ENCODE data around the gene RNF213.

DNA sequence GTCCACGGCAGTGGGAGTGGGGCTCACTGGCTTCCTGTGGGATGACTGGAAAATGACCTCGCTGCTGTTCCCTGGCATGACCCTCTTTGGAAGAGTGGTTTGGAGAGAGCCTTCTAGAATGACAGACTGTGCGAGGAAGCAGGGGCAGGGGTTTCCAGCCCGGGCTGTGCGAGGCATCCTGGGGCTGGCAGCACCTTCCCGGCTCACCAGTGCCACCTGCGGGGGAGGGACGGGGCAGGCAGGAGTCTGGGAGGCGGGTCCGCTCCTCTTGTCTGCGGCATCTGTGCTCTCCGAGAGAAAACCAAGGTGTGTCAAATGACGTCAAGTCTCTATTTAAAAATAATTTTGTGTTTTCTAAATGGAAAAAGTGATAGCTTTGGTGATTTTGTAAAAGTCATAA, 7.8 kb upstream of the RNF213 start:
- TF ChIP-seq, protein P1, sequence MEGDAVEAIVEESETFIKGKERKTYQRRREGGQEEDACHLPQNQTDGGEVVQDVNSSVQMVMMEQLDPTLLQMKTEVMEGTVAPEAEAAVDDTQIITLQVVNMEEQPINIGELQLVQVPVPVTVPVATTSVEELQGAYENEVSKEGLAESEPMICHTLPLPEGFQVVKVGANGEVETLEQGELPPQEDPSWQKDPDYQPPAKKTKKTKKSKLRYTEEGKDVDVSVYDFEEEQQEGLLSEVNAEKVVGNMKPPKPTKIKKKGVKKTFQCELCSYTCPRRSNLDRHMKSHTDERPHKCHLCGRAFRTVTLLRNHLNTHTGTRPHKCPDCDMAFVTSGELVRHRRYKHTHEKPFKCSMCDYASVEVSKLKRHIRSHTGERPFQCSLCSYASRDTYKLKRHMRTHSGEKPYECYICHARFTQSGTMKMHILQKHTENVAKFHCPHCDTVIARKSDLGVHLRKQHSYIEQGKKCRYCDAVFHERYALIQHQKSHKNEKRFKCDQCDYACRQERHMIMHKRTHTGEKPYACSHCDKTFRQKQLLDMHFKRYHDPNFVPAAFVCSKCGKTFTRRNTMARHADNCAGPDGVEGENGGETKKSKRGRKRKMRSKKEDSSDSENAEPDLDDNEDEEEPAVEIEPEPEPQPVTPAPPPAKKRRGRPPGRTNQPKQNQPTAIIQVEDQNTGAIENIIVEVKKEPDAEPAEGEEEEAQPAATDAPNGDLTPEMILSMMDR (conservative IDR thresholded peaks at IDR 0.05; ENCODE audit: low read length): peak; percentile 80
- TF ChIP-seq EZH2phosphoT487 (IDR thresholded peaks at IDR 0.05; ENCODE audit: borderline replicate concordance): no peak
